Thyroid gland (tissue), 4 donors: ENCODE results near the gene MITF.
A peak's percentile ranks its signal among the peaks of the same experiment; 100 is the strongest.

Experiments
- POLR2A ChIP-seq, 2 donors: fragments of 450-650 bp; IDR thresholded peaks; one replicate each; pipeline ENCODE4 v1.6.1; 2017; ENCODE audit warnings: antibody characterized with exemption in 2 of 2, mild to moderate bottlenecking in 2 of 2, moderate library complexity in 1 of 2
- TF ChIP-seq, protein P1 (sequence below), 6 experiments: fragments of 200-600 bp in 3 of 6; fragments of 450-650 bp in 3 of 6; sonication (generic) in 3 of 6; IDR thresholded peaks; one replicate each; pipeline ENCODE4 v1.5.1; 2016 to 2019; ENCODE audit warnings: antibody characterized with exemption in 6 of 6, mild to moderate bottlenecking in 2 of 6, inconsistent platforms in 1 of 6, moderate library complexity in 1 of 6

DNA sequence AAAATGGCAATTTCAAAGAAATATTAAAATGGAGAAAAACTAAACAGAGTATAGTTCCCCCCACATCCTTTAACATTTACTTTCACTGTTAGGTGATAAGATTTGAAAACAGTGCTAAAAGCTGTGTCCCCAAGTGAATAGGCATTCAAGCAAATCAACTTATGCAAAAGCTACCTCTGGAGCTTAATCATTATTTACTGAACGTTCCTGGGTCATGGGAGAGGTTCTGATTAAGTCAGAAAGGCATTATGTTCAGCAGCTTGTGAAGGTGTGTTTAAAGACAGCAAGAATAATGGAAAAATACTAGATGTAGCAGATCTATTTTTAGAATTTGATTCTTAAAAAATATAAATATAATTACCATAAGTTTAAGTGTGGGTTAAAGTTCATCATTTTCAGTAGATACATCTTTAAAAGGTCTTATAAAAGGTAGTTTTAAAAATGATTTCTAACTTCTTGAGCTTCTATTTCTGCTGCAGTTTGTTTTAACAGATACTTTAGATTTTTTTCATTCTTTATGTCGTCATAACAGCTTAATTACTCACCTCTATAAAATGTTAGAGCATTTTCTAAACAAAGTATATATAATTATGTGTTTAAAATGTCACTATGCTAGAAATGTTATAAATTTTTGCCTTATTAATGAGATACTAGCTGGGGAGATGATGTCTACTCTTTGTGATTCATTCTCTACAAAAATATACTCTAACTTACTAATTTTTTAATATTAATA is 127.9 kb downstream of the MITF start:
- TF ChIP-seq, protein P1, sequence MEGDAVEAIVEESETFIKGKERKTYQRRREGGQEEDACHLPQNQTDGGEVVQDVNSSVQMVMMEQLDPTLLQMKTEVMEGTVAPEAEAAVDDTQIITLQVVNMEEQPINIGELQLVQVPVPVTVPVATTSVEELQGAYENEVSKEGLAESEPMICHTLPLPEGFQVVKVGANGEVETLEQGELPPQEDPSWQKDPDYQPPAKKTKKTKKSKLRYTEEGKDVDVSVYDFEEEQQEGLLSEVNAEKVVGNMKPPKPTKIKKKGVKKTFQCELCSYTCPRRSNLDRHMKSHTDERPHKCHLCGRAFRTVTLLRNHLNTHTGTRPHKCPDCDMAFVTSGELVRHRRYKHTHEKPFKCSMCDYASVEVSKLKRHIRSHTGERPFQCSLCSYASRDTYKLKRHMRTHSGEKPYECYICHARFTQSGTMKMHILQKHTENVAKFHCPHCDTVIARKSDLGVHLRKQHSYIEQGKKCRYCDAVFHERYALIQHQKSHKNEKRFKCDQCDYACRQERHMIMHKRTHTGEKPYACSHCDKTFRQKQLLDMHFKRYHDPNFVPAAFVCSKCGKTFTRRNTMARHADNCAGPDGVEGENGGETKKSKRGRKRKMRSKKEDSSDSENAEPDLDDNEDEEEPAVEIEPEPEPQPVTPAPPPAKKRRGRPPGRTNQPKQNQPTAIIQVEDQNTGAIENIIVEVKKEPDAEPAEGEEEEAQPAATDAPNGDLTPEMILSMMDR (IDR thresholded peaks at IDR 0.05), result no peak
- TF ChIP-seq POLR2A (IDR thresholded peaks at IDR 0.05), result peak in 1 of 2 donors; percentile 38
